NT2/D1 (cell line): ENCODE measurements around the gene RSAD1.

Source experiments
- DNase-seq: peaks from one replicate; pipeline ENCODE4 v3.0.0-alpha.2; 2011; ENCODE audit warnings: low read depth, low spot score
- H3K27me3 ChIP-seq: 2 replicates; pipeline ENCODE4 v1.6.0; 2011; ENCODE audit warnings: mild to moderate bottlenecking; ENCODE audit not compliant: insufficient read length, insufficient read depth
- H3K36me3 ChIP-seq: 2 replicates; pipeline ENCODE4 v1.6.1; 2011; ENCODE audit warnings: mild to moderate bottlenecking, low read length, mixed read lengths; ENCODE audit not compliant: insufficient read depth, insufficient read length
- H3K4me1 ChIP-seq: 2 replicates; pipeline ENCODE4 v1.5.1; 2011; ENCODE audit not compliant: insufficient read depth, insufficient read length
- H3K4me3 ChIP-seq: 2 replicates; pipeline ENCODE4 v1.5.1; 2011; ENCODE audit warnings: low read depth; ENCODE audit not compliant: insufficient read length
- H3K9ac ChIP-seq: 2 replicates; pipeline ENCODE4 v1.6.0; 2011; ENCODE audit warnings: low read depth; ENCODE audit not compliant: insufficient read length
- H3K9me3 ChIP-seq: 2 replicates; pipeline ENCODE4 v1.5.1; 2011; ENCODE audit warnings: mild to moderate bottlenecking, low read length; ENCODE audit not compliant: insufficient read depth
- SUZ12 ChIP-seq: IDR thresholded peaks from 2 replicates; pipeline ENCODE4 v1.6.1; 2011; ENCODE audit not compliant: insufficient read length, insufficient read depth; ENCODE audit errors: extremely low read depth
- YY1 ChIP-seq: IDR thresholded peaks from 2 replicates; pipeline ENCODE4 v1.6.1; 2011; ENCODE audit not compliant: insufficient read length, insufficient read depth
- ZNF274 ChIP-seq: IDR thresholded peaks from 2 replicates; pipeline ENCODE4 v1.6.1; 2011; ENCODE audit warnings: mild to moderate bottlenecking, low read depth, low read length

The RSAD1 gene

GRCh38 chr17:50518384-50519023 lies 39.8 kb downstream of the RSAD1 start:
- Histone ChIP-seq H3K9me3 (no peaks in the 10 kb centered on the region), H3K9ac (no peak overlapping the region), H3K27me3 (no peaks in the 10 kb centered on the region), H3K4me1 (peaks cover 8% of the 10 kb centered on the region), H3K4me3 (no peak overlapping the region), H3K36me3 (no peaks in the 10 kb centered on the region)
- no peak for TF ChIP-seq SUZ12
- TF ChIP-seq ZNF274: no peak
- no peak for TF ChIP-seq YY1
- DNase-seq: no peak

- no peak overlapping the region for H3K9ac ChIP-seq
- no peaks in the 10 kb centered on the region for H3K36me3 ChIP-seq
- H3K27me3 ChIP-seq: no peaks in the 10 kb centered on the region
- H3K4me3 ChIP-seq: no peak overlapping the region
- TF ChIP-seq YY1: no peak
- TF ChIP-seq SUZ12: no peak
- no peak for TF ChIP-seq ZNF274
- H3K9me3 ChIP-seq: no peaks in the 10 kb centered on the region
- peaks cover 8% of the 10 kb centered on the region for H3K4me1 ChIP-seq
- DNase-seq: no peak
Measured at GRCh38 chr17:50519141-50519834, 40.6 kb downstream of the RSAD1 start.

- Histone ChIP-seq H3K27me3 (no peaks in the 10 kb centered on the region), H3K36me3 (no peaks in the 10 kb centered on the region), H3K9ac (no peak overlapping the region), H3K4me1 (peaks cover 7% of the 10 kb centered on the region), H3K4me3 (no peak overlapping the region), H3K9me3 (no peaks in the 10 kb centered on the region)
- TF ChIP-seq ZNF274 (no peak), YY1 (no peak), SUZ12 (no peak)
- no peak for DNase-seq
Measured at GRCh38 chr17:50520483-50520882, 41.8 kb downstream of the RSAD1 start.

- Histone ChIP-seq H3K36me3 (no peaks in the 10 kb centered on the region), H3K4me3 (no peak overlapping the region), H3K27me3 (no peaks in the 10 kb centered on the region), H3K4me1 (peaks cover 7% of the 10 kb centered on the region), H3K9ac (no peak overlapping the region), H3K9me3 (no peaks in the 10 kb centered on the region)
- DNase-seq: no peak
- no peak for TF ChIP-seq YY1
- no peak for TF ChIP-seq SUZ12
- no peak for TF ChIP-seq ZNF274
Measured at GRCh38 chr17:50521514-50521913, 42.9 kb downstream of the RSAD1 start.

- H3K9ac ChIP-seq: no peak overlapping the region
- TF ChIP-seq YY1: no peak
- no peak for TF ChIP-seq ZNF274
- TF ChIP-seq SUZ12: no peak
- DNase-seq: no peak
- H3K4me3 ChIP-seq: no peak overlapping the region
- H3K27me3 ChIP-seq: no peaks in the 10 kb centered on the region
- no peaks in the 10 kb centered on the region for H3K9me3 ChIP-seq
- no peaks in the 10 kb centered on the region for H3K36me3 ChIP-seq
- peaks cover 11% of the 10 kb centered on the region for H3K4me1 ChIP-seq
Measured at GRCh38 chr17:50522766-50523165, 44.1 kb downstream of the RSAD1 start.

- Histone ChIP-seq H3K9me3 (no peaks in the 10 kb centered on the region), H3K4me3 (no peak overlapping the region), H3K27me3 (no peaks in the 10 kb centered on the region), H3K9ac (no peak overlapping the region), H3K4me1 (peaks cover 8% of the 10 kb centered on the region), H3K36me3 (no peaks in the 10 kb centered on the region)
- TF ChIP-seq YY1 (no peak), SUZ12 (no peak), ZNF274 (no peak)
- no peak for DNase-seq
Measured at GRCh38 chr17:50523208-50523607, 44.5 kb downstream of the RSAD1 start.

- no peak for TF ChIP-seq YY1
- TF ChIP-seq SUZ12: no peak
- no peak for TF ChIP-seq ZNF274
- Histone ChIP-seq H3K27me3 (no peaks in the 10 kb centered on the region), H3K9ac (no peak overlapping the region), H3K4me3 (no peak overlapping the region), H3K9me3 (no peaks in the 10 kb centered on the region), H3K4me1 (peaks cover 4% of the 10 kb centered on the region), H3K36me3 (no peaks in the 10 kb centered on the region)
- DNase-seq: no peak
Measured at GRCh38 chr17:50524838-50525237, 46.2 kb downstream of the RSAD1 start.
